ENCODE measurements around the gene ATP8B1.
"Not testable (repeated sequence)": the region's sequence is repeated elsewhere in the genome, so short reads cannot be mapped to it uniquely, and the experiment has no call there.

Gene ATP8B1

GRCh38 chr18:57737400-57738060 is 65.6 kb downstream of the ATP8B1 start:
- Histone ChIP-seq H3K36me3 (ENCODE audit: control insufficient read depth in 5 of 5, insufficient read depth in 5 of 5, low read length in 5 of 5) (no peaks in the 10 kb centered on the region), H3K4me1 (ENCODE audit: control insufficient read depth in 5 of 5, insufficient read depth in 5 of 5, low read length in 5 of 5) (peaks cover 5 to 12% (median 8%) of the 10 kb centered on the region in 5 donors), H3K9ac (ENCODE audit: low read length in 5 of 5) (no peak overlapping the region), H3K4me3 (ENCODE audit: low read depth in 1 of 5, low read length in 5 of 5) (peak overlapping the region in 2 of 5 donors; percentile 9 to 24), H3K27ac (ENCODE audit: low read depth, low read length) (peak overlapping the region; percentile 70), H3K27me3 (ENCODE audit: control insufficient read depth in 5 of 5, insufficient read depth in 4 of 5, low read length in 5 of 5) (no peaks in the 10 kb centered on the region), H3K9me3 (ENCODE audit: control insufficient read depth in 5 of 5, low read length in 5 of 5) (peaks cover 0 to 7% (median 5%) of the 10 kb centered on the region in 5 donors)

DNA sequence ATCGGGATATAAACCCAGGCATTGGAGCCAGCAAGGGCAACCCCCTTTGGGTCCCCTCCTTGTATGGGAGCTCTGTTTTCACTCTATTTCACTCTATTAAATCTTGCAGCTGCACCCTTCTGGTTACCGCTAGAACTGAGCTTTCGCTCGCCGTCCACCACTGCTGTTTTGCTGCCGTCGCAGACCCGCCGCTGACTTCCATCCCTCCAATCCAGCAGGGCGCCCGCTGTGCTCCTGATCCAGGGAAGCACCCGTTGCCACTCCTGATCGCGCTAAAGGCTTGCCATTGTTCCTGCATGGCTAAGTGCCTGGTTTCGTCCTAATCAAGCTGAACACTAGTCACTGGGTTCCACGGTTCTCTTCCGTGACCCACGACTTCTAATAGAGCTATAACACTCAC is 68.1 kb downstream of the ATP8B1 start:
- not testable (repeated sequence) for H3K27me3 ChIP-seq (ENCODE audit: control insufficient read depth in 5 of 5, insufficient read depth in 4 of 5, low read length in 5 of 5); H3K36me3 ChIP-seq (ENCODE audit: control insufficient read depth in 5 of 5, insufficient read depth in 5 of 5, low read length in 5 of 5); H3K9ac ChIP-seq (ENCODE audit: low read length in 5 of 5); H3K4me3 ChIP-seq (ENCODE audit: low read depth in 1 of 5, low read length in 5 of 5); H3K27ac ChIP-seq (ENCODE audit: low read depth, low read length); H3K9me3 ChIP-seq (ENCODE audit: control insufficient read depth in 5 of 5, low read length in 5 of 5)
- peaks cover 5 to 12% (median 8%) of the 10 kb centered on the region in 5 donors for H3K4me1 ChIP-seq (ENCODE audit: control insufficient read depth in 5 of 5, insufficient read depth in 5 of 5, low read length in 5 of 5)

DNA sequence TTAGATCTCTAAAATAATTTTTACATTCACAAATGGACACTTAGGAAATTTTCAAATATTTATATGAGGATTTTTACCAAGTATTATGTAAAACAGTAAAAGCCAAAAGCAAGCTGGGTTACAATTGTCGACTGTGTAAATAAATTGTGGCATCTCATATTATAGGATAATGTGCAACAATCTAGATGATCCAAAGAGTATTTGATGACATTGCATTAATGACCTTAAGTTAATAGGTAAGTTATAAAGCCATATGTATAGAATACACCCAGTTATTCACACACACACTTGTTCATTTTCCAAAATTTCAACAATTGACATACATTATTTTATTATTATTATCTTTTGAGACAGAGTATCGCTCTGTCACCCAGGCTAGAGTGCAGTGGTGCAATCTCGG is 69.3 kb downstream of the ATP8B1 start:
- H3K9ac ChIP-seq (ENCODE audit: low read length in 5 of 5), result no peak overlapping the region
- no peak overlapping the region for H3K27ac ChIP-seq (ENCODE audit: low read depth, low read length)
- no peaks in the 10 kb centered on the region for H3K9me3 ChIP-seq (ENCODE audit: control insufficient read depth in 5 of 5, low read length in 5 of 5)
- no peak overlapping the region for H3K4me3 ChIP-seq (ENCODE audit: low read depth in 1 of 5, low read length in 5 of 5)
- H3K36me3 ChIP-seq (ENCODE audit: control insufficient read depth in 5 of 5, insufficient read depth in 5 of 5, low read length in 5 of 5), result peaks cover 0 to 7% (median 2%) of the 10 kb centered on the region in 5 donors
- peaks cover 5 to 12% (median 8%) of the 10 kb centered on the region in 5 donors for H3K4me1 ChIP-seq (ENCODE audit: control insufficient read depth in 5 of 5, insufficient read depth in 5 of 5, low read length in 5 of 5)
- no peaks in the 10 kb centered on the region for H3K27me3 ChIP-seq (ENCODE audit: control insufficient read depth in 5 of 5, insufficient read depth in 4 of 5, low read length in 5 of 5)

DNA sequence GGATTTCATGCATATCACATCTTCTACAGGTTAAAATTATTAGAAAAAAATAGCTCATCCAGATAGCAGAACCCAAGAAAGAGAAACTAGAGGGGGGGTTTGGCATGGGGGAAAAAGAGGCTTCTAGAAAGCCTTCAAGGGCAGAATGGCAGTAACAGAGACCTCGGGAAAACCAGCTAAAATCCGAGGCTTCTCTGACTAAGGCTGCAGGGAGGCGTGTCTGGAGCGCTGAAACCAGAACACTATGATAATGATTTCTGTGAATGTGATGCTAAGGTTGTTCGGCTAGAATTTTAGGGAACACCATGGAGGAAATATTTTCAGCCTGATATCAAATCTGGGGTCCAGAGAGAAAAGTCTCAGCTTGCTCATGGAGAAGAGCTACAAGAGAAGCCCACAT is 73.0 kb downstream of the ATP8B1 start:
- Histone ChIP-seq H3K27me3 (ENCODE audit: control insufficient read depth in 5 of 5, insufficient read depth in 4 of 5, low read length in 5 of 5) (no peaks in the 10 kb centered on the region), H3K27ac (ENCODE audit: low read depth, low read length) (no peak overlapping the region), H3K36me3 (ENCODE audit: control insufficient read depth in 5 of 5, insufficient read depth in 5 of 5, low read length in 5 of 5) (peaks cover 0 to 7% (median 4%) of the 10 kb centered on the region in 5 donors), H3K4me1 (ENCODE audit: control insufficient read depth in 5 of 5, insufficient read depth in 5 of 5, low read length in 5 of 5) (peaks cover 0 to 7% (median 0%) of the 10 kb centered on the region in 5 donors), H3K4me3 (ENCODE audit: low read depth in 1 of 5, low read length in 5 of 5) (no peak overlapping the region), H3K9me3 (ENCODE audit: control insufficient read depth in 5 of 5, low read length in 5 of 5) (peaks cover 0 to 4% (median 0%) of the 10 kb centered on the region in 5 donors), H3K9ac (ENCODE audit: low read length in 5 of 5) (no peak overlapping the region)

DNA sequence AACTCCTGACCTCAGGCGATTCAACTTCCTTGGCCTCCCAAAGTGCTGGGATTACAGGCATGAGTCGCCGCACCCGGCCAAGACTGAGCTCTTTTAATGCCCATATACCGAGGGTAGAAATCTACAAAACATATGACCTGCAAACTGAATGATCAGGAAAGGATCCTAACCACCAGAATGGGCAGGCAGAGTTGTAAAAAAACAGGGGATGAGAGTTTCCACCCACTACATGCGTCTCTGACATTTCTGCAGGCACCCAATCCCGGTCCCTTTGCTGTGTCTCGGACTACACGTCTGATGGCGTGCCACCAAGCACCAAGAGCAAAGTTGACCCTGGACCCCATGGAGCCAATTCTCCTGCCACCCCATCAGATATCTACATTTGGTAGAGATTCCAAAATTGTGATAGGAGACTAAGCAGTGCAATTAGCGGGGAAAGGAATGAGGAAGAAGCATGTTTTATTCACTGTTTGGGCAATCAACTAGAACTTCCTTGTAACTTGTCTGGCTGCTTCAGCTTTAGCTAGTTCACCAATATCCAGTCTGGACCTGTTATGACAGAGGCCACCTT is 74.1 kb downstream of the ATP8B1 start:
- peaks cover 0 to 7% (median 0%) of the 10 kb centered on the region in 5 donors for H3K4me1 ChIP-seq (ENCODE audit: control insufficient read depth in 5 of 5, insufficient read depth in 5 of 5, low read length in 5 of 5)
- peaks cover 0 to 7% (median 4%) of the 10 kb centered on the region in 5 donors for H3K36me3 ChIP-seq (ENCODE audit: control insufficient read depth in 5 of 5, insufficient read depth in 5 of 5, low read length in 5 of 5)
- no peak overlapping the region for H3K27ac ChIP-seq (ENCODE audit: low read depth, low read length)
- H3K4me3 ChIP-seq (ENCODE audit: low read depth in 1 of 5, low read length in 5 of 5), result no peak overlapping the region
- no peak overlapping the region for H3K9ac ChIP-seq (ENCODE audit: low read length in 5 of 5)
- H3K27me3 ChIP-seq (ENCODE audit: control insufficient read depth in 5 of 5, insufficient read depth in 4 of 5, low read length in 5 of 5), result no peaks in the 10 kb centered on the region
- peaks cover 0 to 4% (median 0%) of the 10 kb centered on the region in 5 donors for H3K9me3 ChIP-seq (ENCODE audit: control insufficient read depth in 5 of 5, low read length in 5 of 5)

GRCh38 chr18:57727952-57728807 is 74.9 kb downstream of the ATP8B1 start:
- Histone ChIP-seq H3K9me3 (ENCODE audit: control insufficient read depth in 5 of 5, low read length in 5 of 5) (peaks cover 0 to 4% (median 0%) of the 10 kb centered on the region in 5 donors), H3K4me3 (ENCODE audit: low read depth in 1 of 5, low read length in 5 of 5) (no peak overlapping the region), H3K27me3 (ENCODE audit: control insufficient read depth in 5 of 5, insufficient read depth in 4 of 5, low read length in 5 of 5) (no peaks in the 10 kb centered on the region), H3K36me3 (ENCODE audit: control insufficient read depth in 5 of 5, insufficient read depth in 5 of 5, low read length in 5 of 5) (peaks cover 0 to 7% (median 4%) of the 10 kb centered on the region in 5 donors), H3K27ac (ENCODE audit: low read depth, low read length) (peak overlapping the region; percentile 28), H3K4me1 (ENCODE audit: control insufficient read depth in 5 of 5, insufficient read depth in 5 of 5, low read length in 5 of 5) (peaks cover 0 to 7% (median 0%) of the 10 kb centered on the region in 5 donors), H3K9ac (ENCODE audit: low read length in 5 of 5) (no peak overlapping the region)

DNA sequence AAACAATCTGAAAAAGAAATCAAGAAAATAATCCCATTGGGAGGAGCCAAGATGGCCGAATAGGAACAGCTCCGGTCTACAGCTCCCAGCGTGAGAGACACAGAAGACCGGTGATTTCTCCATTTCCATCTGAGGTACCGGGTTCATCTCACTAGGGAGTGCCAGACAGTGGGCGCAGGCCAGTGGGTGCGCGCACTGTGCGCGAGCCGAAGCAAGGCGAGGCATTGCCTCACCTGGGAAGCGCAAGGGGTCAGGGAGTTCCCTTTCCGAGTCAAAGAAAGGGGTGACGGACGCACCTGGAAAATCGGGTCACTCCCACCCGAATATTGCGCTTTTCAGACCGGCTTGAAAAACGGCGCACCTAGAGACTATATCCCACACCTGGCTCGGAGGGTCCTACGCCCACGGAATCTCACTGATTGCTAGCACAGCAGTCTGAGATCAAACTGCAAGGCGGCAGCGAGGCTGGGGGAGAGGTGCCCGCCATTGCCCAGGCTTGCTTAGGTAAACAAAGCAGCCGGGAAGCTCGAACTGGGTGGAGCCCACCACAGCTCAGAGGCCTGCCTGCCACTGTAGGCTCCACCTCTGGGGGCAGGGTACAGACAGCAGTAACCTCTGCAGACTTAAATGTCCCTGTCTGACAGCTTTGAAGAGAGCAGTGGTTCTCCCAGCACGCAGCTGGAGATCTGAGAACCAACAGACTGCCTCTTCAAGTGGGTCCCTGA is 83.7 kb downstream of the ATP8B1 start:
- H3K9me3 ChIP-seq (ENCODE audit: control insufficient read depth in 5 of 5, low read length in 5 of 5); H3K27me3 ChIP-seq (ENCODE audit: control insufficient read depth in 5 of 5, insufficient read depth in 4 of 5, low read length in 5 of 5); H3K4me3 ChIP-seq (ENCODE audit: low read depth in 1 of 5, low read length in 5 of 5); H3K4me1 ChIP-seq (ENCODE audit: control insufficient read depth in 5 of 5, insufficient read depth in 5 of 5, low read length in 5 of 5); H3K36me3 ChIP-seq (ENCODE audit: control insufficient read depth in 5 of 5, insufficient read depth in 5 of 5, low read length in 5 of 5); H3K9ac ChIP-seq (ENCODE audit: low read length in 5 of 5); H3K27ac ChIP-seq (ENCODE audit: low read depth, low read length): not testable (repeated sequence)

DNA sequence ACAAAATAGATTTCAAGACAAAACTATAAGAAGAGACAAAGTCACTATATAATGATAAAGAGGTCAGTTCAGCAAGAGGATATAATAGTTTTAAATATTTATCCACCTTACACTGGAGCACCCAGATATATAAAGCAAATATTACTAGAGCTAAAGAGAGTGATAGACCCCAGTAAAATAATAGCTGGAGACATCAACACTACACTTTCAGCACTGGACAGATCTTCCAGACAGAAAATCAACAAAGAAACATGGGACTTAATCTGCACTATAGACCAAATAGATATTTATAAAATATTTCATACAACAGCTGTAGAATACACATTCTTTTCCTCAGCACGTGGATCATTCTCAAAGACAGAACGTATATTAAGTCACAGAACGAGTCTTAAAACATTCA is 86.6 kb downstream of the ATP8B1 start:
- H3K4me1 ChIP-seq (ENCODE audit: control insufficient read depth in 5 of 5, insufficient read depth in 5 of 5, low read length in 5 of 5), result peaks cover 0 to 14% (median 10%) of the 10 kb centered on the region in 5 donors
- no peak overlapping the region for H3K9ac ChIP-seq (ENCODE audit: low read length in 5 of 5)
- no peaks in the 10 kb centered on the region for H3K36me3 ChIP-seq (ENCODE audit: control insufficient read depth in 5 of 5, insufficient read depth in 5 of 5, low read length in 5 of 5)
- no peaks in the 10 kb centered on the region for H3K27me3 ChIP-seq (ENCODE audit: control insufficient read depth in 5 of 5, insufficient read depth in 4 of 5, low read length in 5 of 5)
- H3K27ac ChIP-seq (ENCODE audit: low read depth, low read length), result no peak overlapping the region
- no peaks in the 10 kb centered on the region for H3K9me3 ChIP-seq (ENCODE audit: control insufficient read depth in 5 of 5, low read length in 5 of 5)
- no peak overlapping the region for H3K4me3 ChIP-seq (ENCODE audit: low read depth in 1 of 5, low read length in 5 of 5)

DNA sequence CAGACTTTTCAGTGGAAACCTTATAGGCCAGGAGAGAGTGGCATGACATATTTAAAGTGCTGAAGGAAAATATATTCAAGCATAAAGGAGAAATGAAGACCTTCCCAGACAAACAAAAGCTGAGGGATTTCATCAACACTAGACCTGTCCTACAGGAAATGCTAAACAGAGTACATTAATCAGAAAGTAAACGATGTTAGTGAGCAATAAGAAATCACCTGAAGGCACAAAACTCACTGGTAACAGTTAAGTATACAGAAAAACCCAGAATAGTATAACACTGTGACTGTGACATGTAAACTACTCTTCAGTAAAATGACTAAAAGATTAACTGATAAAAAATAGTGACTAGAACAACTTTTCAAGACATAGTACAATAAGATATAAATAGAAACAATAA is 87.4 kb downstream of the ATP8B1 start:
- no peak overlapping the region for H3K9ac ChIP-seq (ENCODE audit: low read length in 5 of 5)
- H3K27me3 ChIP-seq (ENCODE audit: control insufficient read depth in 5 of 5, insufficient read depth in 4 of 5, low read length in 5 of 5), result no peaks in the 10 kb centered on the region
- no peak overlapping the region for H3K4me3 ChIP-seq (ENCODE audit: low read depth in 1 of 5, low read length in 5 of 5)
- no peaks in the 10 kb centered on the region for H3K36me3 ChIP-seq (ENCODE audit: control insufficient read depth in 5 of 5, insufficient read depth in 5 of 5, low read length in 5 of 5)
- H3K27ac ChIP-seq (ENCODE audit: low read depth, low read length), result no peak overlapping the region
- H3K9me3 ChIP-seq (ENCODE audit: control insufficient read depth in 5 of 5, low read length in 5 of 5), result no peaks in the 10 kb centered on the region
- H3K4me1 ChIP-seq (ENCODE audit: control insufficient read depth in 5 of 5, insufficient read depth in 5 of 5, low read length in 5 of 5), result peaks cover 0 to 15% (median 10%) of the 10 kb centered on the region in 5 donors

Data from subcutaneous abdominal adipose tissue (tissue), 5 donors.